Ishikawa (cell line): Measurements from ENCODE around the gene KIF6.

Experiments
- CEBPB ChIP-seq: IDR thresholded peaks from 2 replicates; pipeline ENCODE4 v1.6.1; 2012
- CREB1 ChIP-seq: IDR thresholded peaks from 2 replicates; pipeline ENCODE4 v1.6.1; 2012; ENCODE audit warnings: low read depth
- EGR1 ChIP-seq: IDR thresholded peaks from 2 replicates; pipeline ENCODE4 v1.6.1; 2012
- EP300 ChIP-seq: IDR thresholded peaks from 2 replicates; pipeline ENCODE4 v1.6.1; 2012; ENCODE audit warnings: borderline replicate concordance
- MAX ChIP-seq: IDR thresholded peaks from 2 replicates; pipeline ENCODE4 v1.6.1; 2012
- NFIC ChIP-seq: IDR thresholded peaks from 2 replicates; pipeline ENCODE4 v1.6.1; 2012
- TAF1 ChIP-seq: IDR thresholded peaks from 2 replicates; pipeline ENCODE4 v1.6.1; 2012; ENCODE audit warnings: low read depth, mild to moderate bottlenecking
- TCF12 ChIP-seq: IDR thresholded peaks from 2 replicates; pipeline ENCODE4 v1.6.1; 2012; ENCODE audit warnings: low read depth
- TEAD4 ChIP-seq: IDR thresholded peaks from 2 replicates; pipeline ENCODE4 v1.6.1; 2012
- YY1 ChIP-seq: IDR thresholded peaks from 2 replicates; pipeline ENCODE4 v1.6.1; 2012; ENCODE audit warnings: low read depth
- TF ChIP-seq, protein P1 (sequence below): IDR thresholded peaks from 2 replicates; pipeline ENCODE4 v1.6.1; 2012

- TF ChIP-seq YY1 (no peak), TAF1 (no peak), CEBPB (no peak), TEAD4 (no peak), TCF12 (no peak), MAX (no peak), EP300 (no peak), EGR1 (no peak), CREB1 (no peak), NFIC (no peak)
- TF ChIP-seq, protein P1, sequence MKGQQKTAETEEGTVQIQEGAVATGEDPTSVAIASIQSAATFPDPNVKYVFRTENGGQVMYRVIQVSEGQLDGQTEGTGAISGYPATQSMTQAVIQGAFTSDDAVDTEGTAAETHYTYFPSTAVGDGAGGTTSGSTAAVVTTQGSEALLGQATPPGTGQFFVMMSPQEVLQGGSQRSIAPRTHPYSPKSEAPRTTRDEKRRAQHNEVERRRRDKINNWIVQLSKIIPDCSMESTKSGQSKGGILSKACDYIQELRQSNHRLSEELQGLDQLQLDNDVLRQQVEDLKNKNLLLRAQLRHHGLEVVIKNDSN: no peak
Measured at GRCh38 chr6:39493777-39494176, 231.4 kb downstream of the KIF6 start.
